Brain microvascular endothelial cell (primary cell): ENCODE results near the gene CTNND2.

Experiments used
- DNase-seq: peaks from one replicate; pipeline ENCODE4 v3.0.0-alpha.2; 2020
- H3K27ac ChIP-seq: fragments of 250-450 bp; sonication (Bioruptor Pico); 2 replicates; pipeline ENCODE4 v1.5.1; 2020; ENCODE audit warnings: mild to moderate bottlenecking, moderate library complexity
- H3K27me3 ChIP-seq: fragments of 250-450 bp; sonication (Bioruptor Pico); replicated peaks from 2 replicates; pipeline ENCODE4 v1.5.1; 2020; ENCODE audit warnings: mild to moderate bottlenecking
- H3K36me3 ChIP-seq: fragments of 250-450 bp; sonication (Bioruptor Pico); replicated peaks from 2 replicates; pipeline ENCODE4 v1.5.1; 2020; ENCODE audit warnings: mild to moderate bottlenecking
- H3K4me3 ChIP-seq: 2 replicates; pipeline ENCODE4 v1.5.1; 2011; ENCODE audit warnings: low read depth, mild to moderate bottlenecking, control low read depth, low read length, moderate library complexity
- CTCF ChIP-seq: IDR thresholded peaks from 2 replicates; pipeline ENCODE4 v1.5.1; 2011; ENCODE audit warnings: low read depth, mild to moderate bottlenecking, moderate library complexity, low read length, control low read depth, inconsistent platforms; ENCODE audit errors: missing control alignments
- in situ Hi-C: cut with HindIII; loops from 2 replicates; pipeline ENCODE4 v1.10.0; 2017; ENCODE audit warnings: low sequenced_read_pairs, low pct_ligation_motif_present

Gene CTNND2

GRCh38 chr5:11925701-11926100 lies 21.5 kb upstream of the CTNND2 start:
- in situ Hi-C loops = no loop called here
- no peak for TF ChIP-seq CTCF

GRCh38 chr5:11922394-11922793 lies 18.1 kb upstream of the CTNND2 start:
- no peak overlapping the region for H3K4me3 ChIP-seq
- DNase-seq = no peak
- no peak overlapping the region for H3K27ac ChIP-seq
- TF ChIP-seq CTCF = no peak
- in situ Hi-C loops = no loop called here
- H3K36me3 ChIP-seq = no peaks in the 10 kb centered on the region
- H3K27me3 ChIP-seq = no peaks in the 10 kb centered on the region

More at GRCh38 chr5:11925701-11926100, 21.5 kb upstream of the CTNND2 start:
- Histone ChIP-seq H3K27ac (no peak overlapping the region), H3K36me3 (no peaks in the 10 kb centered on the region), H3K4me3 (no peak overlapping the region), H3K27me3 (no peaks in the 10 kb centered on the region)
- DNase-seq = no peak

GRCh38 chr5:11918463-11919045 lies 14.3 kb upstream of the CTNND2 start:
- H3K36me3 ChIP-seq = no peaks in the 10 kb centered on the region
- no peak for TF ChIP-seq CTCF
- no peak for DNase-seq
- in situ Hi-C loops = no loop called here
- H3K27me3 ChIP-seq = no peaks in the 10 kb centered on the region
- H3K27ac ChIP-seq = no peak overlapping the region
- no peak overlapping the region for H3K4me3 ChIP-seq

GRCh38 chr5:11909471-11909870 lies 5.2 kb upstream of the CTNND2 start:
- no peak for TF ChIP-seq CTCF
- Histone ChIP-seq H3K27ac (no peak overlapping the region), H3K36me3 (no peaks in the 10 kb centered on the region), H3K27me3 (peaks cover 8% of the 10 kb centered on the region), H3K4me3 (no peak overlapping the region)
- in situ Hi-C loops = no loop called here
- DNase-seq = no peak

GRCh38 chr5:11906497-11906896 lies 2.3 kb upstream of the CTNND2 start:
- in situ Hi-C loops = no loop called here
- no peak for TF ChIP-seq CTCF
- H3K27ac ChIP-seq = no peak overlapping the region
- H3K4me3 ChIP-seq = no peak overlapping the region
- H3K36me3 ChIP-seq = no peaks in the 10 kb centered on the region
- no peak for DNase-seq
- peaks cover 26% of the 10 kb centered on the region for H3K27me3 ChIP-seq

GRCh38 chr5:11905206-11905605 lies 960 bp upstream of the CTNND2 start:
- DNase-seq = no peak
- Histone ChIP-seq H3K4me3 (no peak overlapping the region), H3K27ac (no peak overlapping the region), H3K36me3 (no peaks in the 10 kb centered on the region), H3K27me3 (peaks cover 26% of the 10 kb centered on the region)
- in situ Hi-C loops = no loop called here
- TF ChIP-seq CTCF = no peak
